NCI-H2227 treated with DMSO at 0.1 percent for 48 hours (cell line): ENCODE data around the gene PRKAG2.
"Not testable (repeated sequence)": the region's sequence is repeated elsewhere in the genome, so short reads cannot be mapped to it uniquely, and the experiment has no call there.

Experiments
- DNase-seq: peaks from one replicate; lab custom pipeline; 2025; lab: John Stamatoyannopoulos, UW

Gene PRKAG2

GRCh38 chr7:151835636-151836035 lies 41.3 kb downstream of the PRKAG2 start:
- DNase-seq = no peak

GRCh38 chr7:151834271-151835035 lies 42.5 kb downstream of the PRKAG2 start:
- no peak for DNase-seq

- no peak for DNase-seq
Measured at GRCh38 chr7:151833691-151834090, 43.2 kb downstream of the PRKAG2 start.

GRCh38 chr7:151833213-151833651 lies 43.7 kb downstream of the PRKAG2 start:
- DNase-seq = no peak

- DNase-seq = no peak
Measured at GRCh38 chr7:151832656-151833055, 44.3 kb downstream of the PRKAG2 start.

GRCh38 chr7:151832138-151832537 lies 44.8 kb downstream of the PRKAG2 start:
- no peak for DNase-seq

- no peak for DNase-seq
Measured at GRCh38 chr7:151831606-151832005, 45.3 kb downstream of the PRKAG2 start.

- no peak for DNase-seq
Measured at GRCh38 chr7:151830121-151830830, 46.6 kb downstream of the PRKAG2 start.

GRCh38 chr7:151829707-151830106 lies 47.2 kb downstream of the PRKAG2 start:
- no peak for DNase-seq

- no peak for DNase-seq
Measured at GRCh38 chr7:151827620-151828019, 49.3 kb downstream of the PRKAG2 start.

GRCh38 chr7:151826316-151826715 lies 50.6 kb downstream of the PRKAG2 start:
- DNase-seq = not testable (repeated sequence)

GRCh38 chr7:151825721-151826120 lies 51.2 kb downstream of the PRKAG2 start:
- DNase-seq = no peak

- no peak for DNase-seq
Measured at GRCh38 chr7:151824373-151824933, 52.5 kb downstream of the PRKAG2 start.

- no peak for DNase-seq
Measured at GRCh38 chr7:151823566-151824372, 53.1 kb downstream of the PRKAG2 start.

- no peak for DNase-seq
Measured at GRCh38 chr7:151822541-151823181, 54.3 kb downstream of the PRKAG2 start.

- no peak for DNase-seq
Measured at GRCh38 chr7:151821806-151822540, 54.9 kb downstream of the PRKAG2 start.

- no peak for DNase-seq
Measured at GRCh38 chr7:151821226-151821625, 55.7 kb downstream of the PRKAG2 start.

GRCh38 chr7:151820491-151821105 lies 56.3 kb downstream of the PRKAG2 start:
- DNase-seq = no peak

GRCh38 chr7:151819866-151820265 lies 57.0 kb downstream of the PRKAG2 start:
- DNase-seq = no peak

- DNase-seq = no peak
Measured at GRCh38 chr7:151818674-151819519, 58.0 kb downstream of the PRKAG2 start.
